ENCODE data around the gene TLR1.

Gene TLR1

DNA sequence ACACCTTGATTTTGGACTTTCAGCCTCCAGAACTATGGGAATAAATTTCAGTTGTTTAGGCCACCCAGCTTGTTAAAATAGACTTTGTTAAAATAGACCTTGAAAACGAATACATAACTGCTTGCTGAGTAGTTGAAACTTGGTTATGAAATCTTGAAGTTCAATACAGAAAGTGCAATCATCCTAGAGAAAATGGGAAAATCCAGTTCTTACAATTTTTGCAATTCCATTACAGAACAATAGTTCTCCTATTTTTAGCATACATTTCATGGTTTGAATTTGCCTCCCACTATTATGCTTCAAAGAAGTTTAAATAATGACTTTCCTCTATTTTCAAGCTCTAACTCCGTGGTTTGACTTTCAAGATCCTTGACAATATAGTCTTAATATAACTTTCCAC is 10.5 kb downstream of the TLR1 start:
- no peak for DNase-seq (ENCODE audit: low read depth)
- H3K4me3 ChIP-seq (ENCODE audit: low read length), result no peak overlapping the region
- TF ChIP-seq, protein P1, sequence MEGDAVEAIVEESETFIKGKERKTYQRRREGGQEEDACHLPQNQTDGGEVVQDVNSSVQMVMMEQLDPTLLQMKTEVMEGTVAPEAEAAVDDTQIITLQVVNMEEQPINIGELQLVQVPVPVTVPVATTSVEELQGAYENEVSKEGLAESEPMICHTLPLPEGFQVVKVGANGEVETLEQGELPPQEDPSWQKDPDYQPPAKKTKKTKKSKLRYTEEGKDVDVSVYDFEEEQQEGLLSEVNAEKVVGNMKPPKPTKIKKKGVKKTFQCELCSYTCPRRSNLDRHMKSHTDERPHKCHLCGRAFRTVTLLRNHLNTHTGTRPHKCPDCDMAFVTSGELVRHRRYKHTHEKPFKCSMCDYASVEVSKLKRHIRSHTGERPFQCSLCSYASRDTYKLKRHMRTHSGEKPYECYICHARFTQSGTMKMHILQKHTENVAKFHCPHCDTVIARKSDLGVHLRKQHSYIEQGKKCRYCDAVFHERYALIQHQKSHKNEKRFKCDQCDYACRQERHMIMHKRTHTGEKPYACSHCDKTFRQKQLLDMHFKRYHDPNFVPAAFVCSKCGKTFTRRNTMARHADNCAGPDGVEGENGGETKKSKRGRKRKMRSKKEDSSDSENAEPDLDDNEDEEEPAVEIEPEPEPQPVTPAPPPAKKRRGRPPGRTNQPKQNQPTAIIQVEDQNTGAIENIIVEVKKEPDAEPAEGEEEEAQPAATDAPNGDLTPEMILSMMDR (conservative IDR thresholded peaks at IDR 0.05; ENCODE audit: low read length), result no peak

DNA sequence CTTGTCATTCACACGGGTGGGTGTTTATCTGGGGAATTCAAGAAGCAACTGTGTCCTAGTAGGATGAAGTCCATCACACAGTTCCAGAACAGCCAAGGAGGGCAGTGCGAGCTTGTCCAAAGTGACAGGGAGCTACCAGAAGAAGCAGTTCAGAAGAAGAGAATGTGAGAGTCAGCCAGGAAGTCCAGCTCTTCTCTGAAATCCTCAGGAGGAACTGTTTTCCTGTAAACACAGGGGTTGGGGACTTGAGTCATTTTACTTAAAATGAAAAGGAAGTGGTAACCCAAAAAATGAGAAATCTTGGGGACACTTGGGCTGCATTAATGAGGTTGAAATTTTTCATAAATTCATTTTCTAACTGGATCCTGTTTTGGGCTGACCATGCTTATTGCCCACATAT is 13.6 kb downstream of the TLR1 start:
- H3K4me3 ChIP-seq (ENCODE audit: low read length), result no peak overlapping the region
- DNase-seq (ENCODE audit: low read depth), result no peak
- TF ChIP-seq, protein P1 (conservative IDR thresholded peaks at IDR 0.05; ENCODE audit: low read length), result no peak

DNA sequence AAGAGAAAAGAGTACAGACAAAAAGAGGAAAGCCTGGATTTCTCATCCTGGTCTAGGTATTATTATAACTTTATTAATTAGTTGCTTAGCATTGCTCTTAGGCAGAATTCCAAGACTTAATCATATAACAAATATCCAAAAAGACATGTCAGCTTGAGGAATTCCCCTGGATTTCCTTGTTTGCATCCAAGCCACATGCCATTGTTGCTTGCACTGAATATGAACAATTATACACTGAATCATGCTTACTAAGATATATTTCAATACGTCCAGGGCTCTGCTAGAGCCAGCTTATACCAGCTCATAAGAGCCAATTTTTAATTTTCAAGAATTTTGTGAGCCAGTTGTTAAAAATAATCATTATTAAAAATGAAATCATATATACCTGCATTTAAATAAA is 16.3 kb downstream of the TLR1 start:
- no peak overlapping the region for H3K4me3 ChIP-seq (ENCODE audit: low read length)
- TF ChIP-seq, protein P1 (conservative IDR thresholded peaks at IDR 0.05; ENCODE audit: low read length), result no peak
- no peak for DNase-seq (ENCODE audit: low read depth)

DNA sequence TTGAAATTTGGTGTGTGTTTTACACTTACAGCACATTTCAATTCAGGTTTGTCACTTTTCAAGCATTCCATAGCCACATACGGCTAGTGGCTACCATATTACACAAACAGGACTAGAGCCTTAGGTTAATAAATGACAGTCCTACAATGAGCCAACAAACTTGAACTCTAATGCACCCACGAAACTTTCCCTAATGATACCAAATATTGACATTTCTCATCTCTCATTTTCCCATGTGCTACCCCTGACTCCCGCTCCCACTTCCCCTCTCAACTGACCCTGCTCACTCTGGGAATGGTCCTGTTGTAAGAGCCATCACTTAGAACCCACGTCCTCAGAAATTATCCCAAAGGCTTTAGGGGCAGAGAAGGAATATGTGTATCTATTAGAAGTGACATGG is 16.9 kb downstream of the TLR1 start:
- H3K4me3 ChIP-seq (ENCODE audit: low read length), result no peak overlapping the region
- no peak for DNase-seq (ENCODE audit: low read depth)
- TF ChIP-seq, protein P1 (conservative IDR thresholded peaks at IDR 0.05; ENCODE audit: low read length), result no peak

DNA sequence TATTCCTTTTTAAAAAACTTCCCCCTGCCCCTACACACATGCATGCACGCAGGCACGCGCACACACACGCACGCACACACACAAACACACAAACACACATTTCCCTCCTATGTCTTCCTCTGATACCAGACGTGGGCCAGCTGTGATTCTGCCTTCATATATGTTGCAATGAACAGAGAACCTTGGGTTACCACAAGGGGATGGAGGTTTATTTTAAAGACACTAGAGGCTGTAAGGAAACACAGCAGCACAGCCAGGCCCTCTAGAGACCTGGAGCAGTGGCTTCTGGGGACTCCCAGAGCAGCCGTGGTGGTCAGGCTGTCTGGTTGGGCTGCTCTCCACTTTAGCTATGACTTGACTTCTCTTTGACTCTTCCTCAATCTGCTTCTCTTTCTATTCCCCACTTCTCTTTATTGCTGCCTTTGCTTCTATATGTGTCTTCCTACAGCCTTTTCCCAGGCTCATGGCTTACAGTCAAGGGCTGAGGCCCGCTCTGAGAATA is 18.6 kb downstream of the TLR1 start:
- DNase-seq (ENCODE audit: low read depth), result no peak

DNA sequence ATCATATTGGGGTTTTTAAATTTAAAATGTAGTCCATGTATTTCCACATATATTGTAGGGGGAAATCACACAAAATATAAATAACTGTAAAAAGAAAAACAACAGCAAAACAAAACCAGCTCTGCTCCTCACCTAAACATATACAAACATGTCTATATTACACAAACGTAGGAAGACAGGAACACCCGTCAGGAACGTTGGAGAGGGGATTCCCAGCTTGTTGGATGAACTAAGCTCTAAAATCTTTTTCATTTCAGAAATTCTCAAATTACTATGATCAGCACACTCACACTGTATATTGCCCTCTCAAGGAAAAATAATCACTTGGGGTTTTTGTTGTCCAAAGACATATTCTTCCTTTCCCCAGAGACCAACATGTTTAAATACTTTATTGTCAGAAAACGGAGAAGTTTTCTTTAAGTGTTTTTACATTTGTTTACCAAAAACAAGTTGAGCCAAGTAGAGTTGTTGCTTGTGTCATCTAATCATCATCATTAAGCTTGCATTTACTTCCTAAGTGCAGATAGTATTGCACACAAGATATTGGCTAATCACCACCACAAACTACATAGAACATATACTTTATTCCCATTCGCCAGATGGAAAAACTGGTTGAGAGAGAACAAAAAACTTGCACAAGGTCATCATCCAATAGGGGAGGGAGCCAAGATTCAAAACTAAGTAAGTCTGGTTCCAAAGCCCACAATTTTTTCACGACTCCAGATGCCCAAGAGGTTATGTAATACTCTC is 19.4 kb downstream of the TLR1 start:
- H3K4me3 ChIP-seq (ENCODE audit: low read length), result no peak overlapping the region
- TF ChIP-seq, protein P1 (conservative IDR thresholded peaks at IDR 0.05; ENCODE audit: low read length), result no peak
- no peak for DNase-seq (ENCODE audit: low read depth)

More for the DNA sequence above, 18.6 kb downstream of the TLR1 start:
- no peak overlapping the region for H3K4me3 ChIP-seq (ENCODE audit: low read length)
- TF ChIP-seq, protein P1 (conservative IDR thresholded peaks at IDR 0.05; ENCODE audit: low read length), result no peak

DNA sequence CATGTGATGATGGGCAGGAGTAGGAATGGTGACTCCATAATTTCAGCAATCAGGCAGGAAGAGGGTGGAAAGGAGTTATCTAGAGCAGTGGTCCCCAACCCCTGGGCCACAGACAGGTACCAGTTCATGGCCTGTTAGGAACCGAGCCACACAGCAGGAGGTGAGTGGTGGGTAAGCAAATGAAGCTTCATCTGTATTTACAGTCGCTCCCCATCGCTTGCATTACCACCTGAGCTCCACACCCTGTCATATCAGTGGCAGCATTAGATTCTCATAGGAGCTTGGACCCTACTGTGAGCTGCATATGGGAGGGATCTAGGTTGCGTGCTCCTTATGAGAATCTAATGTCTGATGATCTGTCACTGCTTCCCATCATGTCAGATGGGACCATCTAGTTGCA is 20.4 kb downstream of the TLR1 start:
- H3K4me3 ChIP-seq (ENCODE audit: low read length), result no peak overlapping the region
- DNase-seq (ENCODE audit: low read depth), result no peak
- TF ChIP-seq, protein P1 (conservative IDR thresholded peaks at IDR 0.05; ENCODE audit: low read length), result no peak

Data from AG10803 (cell line).